NCI-H1694 (cell line): ENCODE data around the gene RNF220.
"Not testable (repeated sequence)": the region's sequence is repeated elsewhere in the genome, so short reads cannot be mapped to it uniquely, and the experiment has no call there.

ENCODE experiments used
- DNase-seq: peaks from one replicate; lab custom pipeline; 2025; lab: John Stamatoyannopoulos, UW

RNF220 gene

GRCh38 chr1:44496541-44497171 lies 91.6 kb downstream of the RNF220 start:
- no peak for DNase-seq

- DNase-seq, result no peak
These were observed 92.5 kb downstream of the RNF220 start for GRCh38 chr1:44497422-44498170.

GRCh38 chr1:44499306-44499705 lies 94.3 kb downstream of the RNF220 start:
- no peak for DNase-seq

DNA sequence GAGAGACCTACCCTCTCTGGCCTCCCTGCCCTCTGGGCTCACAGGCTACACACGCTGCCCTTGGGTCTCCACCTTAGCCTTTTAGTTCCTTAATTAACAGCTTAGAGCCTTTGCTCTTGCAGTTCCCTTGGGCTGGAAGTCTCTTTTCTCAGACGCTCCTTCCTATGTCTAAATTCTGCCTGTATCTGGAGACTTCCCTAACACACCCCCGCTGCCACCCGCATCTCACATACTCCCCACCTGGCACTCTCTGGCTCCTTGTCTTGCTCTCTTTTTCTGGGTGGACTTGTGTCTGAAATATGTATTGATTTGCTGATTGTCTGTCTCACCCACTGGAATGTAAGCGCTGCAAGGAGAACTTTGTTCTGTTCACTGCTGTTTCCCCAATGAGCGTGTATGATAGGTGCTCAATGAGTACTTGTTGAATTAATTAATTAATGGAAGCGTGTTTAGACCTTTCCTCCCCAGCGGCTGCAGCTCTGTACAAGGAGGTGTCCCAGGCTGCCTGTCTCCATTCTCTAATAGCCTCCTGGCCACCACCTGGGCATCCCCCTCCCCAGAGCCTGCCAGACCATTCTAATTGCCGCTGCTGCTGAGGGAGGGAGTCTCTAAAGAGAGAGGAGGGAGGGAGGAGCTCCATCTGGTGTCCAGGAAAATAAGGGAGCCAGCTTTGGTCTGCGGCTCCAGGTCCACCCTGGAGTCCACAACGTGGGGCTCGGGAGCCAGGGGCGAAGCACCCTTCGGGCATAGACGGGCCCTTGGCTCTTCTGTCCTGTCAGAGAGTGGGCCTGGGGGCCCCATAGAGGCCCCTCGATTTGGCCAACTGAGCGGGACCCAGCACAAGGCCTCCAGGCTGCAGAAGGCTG lies 95.4 kb downstream of the RNF220 start:
- peak; percentile 28 for DNase-seq

DNA sequence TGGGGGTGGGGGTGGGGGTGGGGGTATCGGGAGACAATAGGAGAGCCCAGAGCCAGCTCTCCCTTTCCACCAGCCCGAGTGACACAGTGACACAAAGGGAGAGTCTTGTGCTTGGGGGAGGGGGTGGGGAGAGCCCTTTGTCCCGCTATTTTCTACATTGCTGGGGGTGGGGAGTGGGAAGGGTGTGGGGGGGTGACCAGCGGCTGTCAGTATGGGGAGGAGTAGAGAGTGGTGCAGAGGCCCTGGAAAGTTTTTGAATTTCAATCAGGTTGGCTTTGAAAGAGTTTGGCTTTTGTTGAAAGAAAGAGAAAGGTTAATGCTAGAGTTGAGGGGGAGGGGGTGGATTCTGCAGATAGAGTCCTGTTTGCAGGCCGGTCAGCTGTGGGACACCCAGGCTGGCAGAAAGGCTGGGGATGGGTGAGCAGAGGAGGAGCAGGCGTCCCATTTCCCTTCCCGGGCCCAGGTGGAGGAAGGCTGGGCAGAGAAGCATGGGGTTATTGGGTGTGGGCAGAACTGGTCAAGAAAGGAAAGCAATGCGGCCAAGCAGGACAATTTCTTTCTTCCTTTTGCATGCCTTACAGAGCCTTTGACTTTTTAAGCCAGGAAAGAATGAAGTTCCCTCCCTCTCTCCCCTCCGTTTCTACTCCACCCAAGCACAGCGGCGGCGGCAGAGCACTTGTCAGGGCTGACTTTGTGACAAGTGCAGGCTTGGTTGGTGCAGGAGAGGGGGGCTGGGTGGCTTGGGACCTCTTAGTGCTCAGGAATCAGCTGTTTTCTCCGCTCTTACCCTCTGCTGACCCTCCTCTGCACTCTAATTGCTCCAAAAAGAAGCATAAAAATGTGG lies 96.2 kb downstream of the RNF220 start:
- peak; percentile 60 for DNase-seq

DNA sequence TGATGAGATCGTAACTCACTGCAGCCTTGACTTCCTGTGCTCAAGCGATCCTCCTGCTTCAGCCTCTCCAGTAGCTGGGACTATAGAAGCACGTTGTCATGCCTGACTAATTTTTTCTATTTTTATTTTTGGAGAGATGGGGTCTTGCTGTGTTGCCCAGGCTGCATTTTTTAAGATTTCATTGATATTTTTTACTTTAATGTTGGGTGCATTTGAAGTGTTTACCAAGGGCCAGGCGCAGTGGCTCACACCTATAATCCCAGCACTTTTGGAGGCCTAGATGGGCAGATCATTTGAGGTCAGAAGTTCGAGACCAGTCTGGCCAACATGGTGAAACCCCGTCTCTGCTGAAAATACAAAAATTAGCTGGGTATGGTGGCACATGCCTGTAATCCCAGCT lies 97.8 kb downstream of the RNF220 start:
- DNase-seq, result not testable (repeated sequence)

GRCh38 chr1:44503625-44504024 lies 98.6 kb downstream of the RNF220 start:
- no peak for DNase-seq

- DNase-seq, result no peak
These were observed 100.3 kb downstream of the RNF220 start for GRCh38 chr1:44505210-44505993.

GRCh38 chr1:44507490-44508396 lies 102.7 kb downstream of the RNF220 start:
- DNase-seq, result no peak

DNA sequence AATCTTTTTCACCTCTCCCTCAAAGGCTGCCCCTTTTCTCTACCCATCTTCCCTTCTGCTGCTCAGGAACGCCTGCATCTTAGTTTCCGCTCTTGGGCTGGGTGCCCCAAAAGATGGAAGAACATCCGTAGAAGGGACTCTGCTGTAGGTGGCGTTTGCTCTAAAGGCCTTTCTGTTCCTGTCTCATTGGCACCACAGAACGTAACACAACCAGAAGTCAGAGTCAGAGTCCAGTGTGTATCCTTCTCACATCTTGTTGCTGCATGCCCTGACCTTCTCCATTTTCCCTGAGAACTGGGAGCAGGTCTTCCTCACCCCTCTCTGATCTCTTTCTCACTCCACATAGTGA lies 103.3 kb downstream of the RNF220 start:
- DNase-seq, result no peak

GRCh38 chr1:44511363-44511762 lies 106.3 kb downstream of the RNF220 start:
- DNase-seq, result no peak

GRCh38 chr1:44511769-44512168 lies 106.7 kb downstream of the RNF220 start:
- no peak for DNase-seq

DNA sequence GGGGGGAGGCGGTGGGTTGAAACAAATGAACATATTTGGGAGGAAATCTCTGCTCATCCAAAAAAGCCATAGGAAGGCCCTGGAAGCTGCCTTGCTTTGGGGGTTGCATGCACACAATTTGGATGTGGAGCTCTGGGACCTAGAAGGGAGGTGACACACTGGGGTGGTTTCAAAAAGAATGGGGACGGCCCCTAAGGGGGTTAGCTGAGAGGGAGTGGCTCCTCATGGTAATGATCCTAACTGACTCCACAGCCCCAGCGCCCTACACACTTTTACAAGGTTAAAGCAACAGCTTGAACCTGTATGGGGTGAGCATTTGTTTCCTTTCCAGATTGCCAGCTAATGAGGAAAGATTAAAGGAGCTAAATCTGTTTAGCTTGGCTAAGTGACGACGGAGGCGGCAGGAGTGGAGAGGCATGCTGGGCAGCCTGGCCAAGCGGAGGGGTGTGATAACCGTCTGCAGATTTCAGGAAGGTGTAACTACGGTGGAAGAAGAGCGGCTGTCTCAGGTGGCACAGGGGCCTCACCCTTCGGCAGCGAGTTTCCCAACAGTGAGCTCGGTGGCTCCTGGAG lies 107.3 kb downstream of the RNF220 start:
- peak; percentile 37 for DNase-seq

GRCh38 chr1:44513111-44513510 lies 108.1 kb downstream of the RNF220 start:
- no peak for DNase-seq

DNA sequence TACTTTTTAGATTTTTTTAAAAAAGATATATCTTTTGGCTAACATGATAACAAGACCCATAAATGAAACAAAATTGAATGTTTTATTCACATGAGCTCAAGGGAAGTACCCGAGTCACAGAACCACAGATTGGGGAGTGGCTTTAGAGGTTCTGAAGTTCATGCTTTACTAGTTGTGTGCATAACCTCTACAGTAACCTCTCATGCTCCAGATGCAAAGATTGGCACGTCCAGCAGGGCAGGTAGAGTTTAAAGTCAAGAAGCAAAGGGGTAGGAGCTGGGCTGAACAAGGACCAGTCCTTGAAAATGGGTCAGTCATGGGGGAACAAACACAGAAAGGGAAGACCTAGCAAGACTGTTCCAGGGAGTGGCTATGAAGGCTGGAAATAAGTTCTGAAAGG lies 109.6 kb downstream of the RNF220 start:
- DNase-seq, result no peak

DNA sequence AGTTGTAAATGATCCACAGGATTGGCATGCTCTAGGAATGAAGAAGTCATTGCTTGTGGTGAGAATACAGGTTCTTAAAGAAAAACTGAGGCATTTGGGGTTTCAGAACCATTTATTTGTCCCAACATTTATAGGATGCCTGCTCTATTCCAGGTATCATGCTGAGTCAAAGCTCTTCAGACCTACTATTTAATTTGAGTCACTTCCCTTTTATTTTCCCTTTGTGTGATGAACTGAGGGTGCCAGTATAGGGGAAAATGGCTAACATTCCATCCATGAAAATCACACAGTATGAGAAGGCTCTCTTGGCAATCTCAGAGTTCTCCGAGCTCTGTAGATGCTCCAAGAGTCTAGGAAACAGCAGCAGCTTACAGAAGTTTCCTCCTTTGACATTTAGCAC lies 110.4 kb downstream of the RNF220 start:
- DNase-seq, result no peak

DNA sequence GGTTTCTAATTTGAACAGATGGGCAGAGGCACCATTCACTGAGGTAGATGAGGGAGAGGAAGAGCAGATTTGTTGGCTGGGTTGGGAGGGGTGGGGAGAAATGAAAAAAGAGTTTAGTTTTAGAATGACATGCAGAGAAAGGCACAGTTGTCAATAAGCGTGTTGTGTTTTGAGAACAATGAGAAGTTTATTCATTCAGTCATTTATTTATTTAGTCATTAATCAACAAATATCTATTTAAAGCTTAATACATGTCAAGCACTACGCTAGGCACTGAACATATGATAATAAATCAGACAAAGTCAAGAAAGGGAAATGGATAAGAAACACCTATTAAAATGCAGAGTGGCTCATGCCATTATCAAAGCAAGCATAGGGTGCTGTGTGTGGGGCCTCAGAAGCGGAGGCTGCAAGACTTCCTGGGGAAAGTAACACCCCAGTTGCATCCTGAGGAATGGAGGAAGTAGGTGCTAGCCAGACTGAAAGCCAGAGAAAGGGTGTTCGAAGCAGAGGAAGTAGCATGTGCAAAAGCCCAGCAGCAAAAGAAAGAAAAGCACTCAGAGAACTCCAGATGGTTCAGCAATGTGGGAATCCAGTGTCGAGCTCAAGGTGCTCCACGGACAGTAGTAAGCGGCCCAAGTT lies 114.1 kb downstream of the RNF220 start:
- DNase-seq, result no peak

GRCh38 chr1:44521378-44522080 lies 116.5 kb downstream of the RNF220 start:
- no peak for DNase-seq
